CD8-positive, alpha-beta memory T cell (primary cell): Measurements from ENCODE around the gene ZDHHC7. TPM values are rescaled to one million over a fixed set of nuclear protein-coding genes. Genes with fewer than 3 reads are reported as not detected.
A peak's percentile ranks its signal among the peaks of the same experiment; 100 is the strongest.

Experiments used
- CTCF ChIA-PET: fragments of 350-600 bp; sonication (Branson Sonifier 250); formaldehyde crosslinking; loops from one replicate; lab custom pipeline; 2021; ENCODE audit warnings: antibody characterized with exemption; lab: Charles Lee
- POLR2A ChIA-PET: fragments of 350-600 bp; sonication (Branson Sonifier 250); formaldehyde crosslinking; loops from one replicate; lab custom pipeline; 2021; ENCODE audit warnings: antibody characterized with exemption; lab: Charles Lee
- DNase-seq, 5 donors: peaks; one replicate each; pipeline versions ENCODE4 v3.0.0 to v3.0.0-alpha.2; 2020 to 2022; ENCODE audit warnings: mixed read lengths in 1 of 5
- H3K27ac ChIP-seq: one replicate; pipeline ENCODE4 v1.7.0; 2013; ENCODE audit warnings: low read depth, mild to moderate bottlenecking, low read length, moderate library complexity
- H3K27me3 ChIP-seq: 2 replicates; pipeline ENCODE4 v1.7.0; 2013; ENCODE audit warnings: low read length, mild to moderate bottlenecking; ENCODE audit not compliant: insufficient read depth, poor library complexity, severe bottlenecking
- H3K36me3 ChIP-seq: 2 replicates; pipeline ENCODE4 v1.7.0; 2013; ENCODE audit warnings: mild to moderate bottlenecking, low read length, moderate library complexity; ENCODE audit not compliant: insufficient read depth
- H3K4me1 ChIP-seq: 2 replicates; pipeline ENCODE4 v1.7.0; 2013; ENCODE audit warnings: mild to moderate bottlenecking, low read length, moderate library complexity; ENCODE audit not compliant: insufficient read depth
- H3K4me3 ChIP-seq: 2 replicates; pipeline ENCODE4 v1.7.0; 2013; ENCODE audit warnings: mild to moderate bottlenecking, low read length
- H3K9me3 ChIP-seq: 2 replicates; pipeline ENCODE4 v1.7.0; 2013; ENCODE audit warnings: mild to moderate bottlenecking, low read length
- H3K27ac Mint-ChIP-seq, 8 donors: one replicate each; pipeline ENCODE4 v1.8.0; 2020 to 2021; ENCODE audit warnings: mixed read lengths in 8 of 8, mild to moderate bottlenecking in 6 of 8, inconsistent platforms in 3 of 8, moderate library complexity in 3 of 8
- H3K27me3 Mint-ChIP-seq, 2 donors: one replicate each; pipeline ENCODE4 v1.8.0; 2020 to 2021; ENCODE audit warnings: mixed read lengths in 2 of 2, mild to moderate bottlenecking in 1 of 2, moderate library complexity in 1 of 2
- H3K36me3 Mint-ChIP-seq, 3 donors: one replicate each; pipeline ENCODE4 v1.8.0; 2020 to 2021; ENCODE audit warnings: mixed read lengths in 3 of 3, inconsistent platforms in 1 of 3, mild to moderate bottlenecking in 1 of 3
- H3K4me1 Mint-ChIP-seq, 3 donors: one replicate each; pipeline ENCODE4 v1.8.0; 2020 to 2021; ENCODE audit warnings: mixed read lengths in 3 of 3, inconsistent platforms in 1 of 3, mild to moderate bottlenecking in 1 of 3
- H3K4me3 Mint-ChIP-seq, 7 donors: one replicate each; pipeline ENCODE4 v1.8.0; 2020 to 2021; ENCODE audit warnings: mixed read lengths in 7 of 7, mild to moderate bottlenecking in 6 of 7, moderate library complexity in 4 of 7, inconsistent platforms in 2 of 7
- H3K9me3 Mint-ChIP-seq, 5 donors: one replicate each; pipeline ENCODE4 v1.8.0; 2020 to 2022; ENCODE audit warnings: mixed read lengths in 5 of 5, mild to moderate bottlenecking in 3 of 5, moderate library complexity in 2 of 5, inconsistent platforms in 1 of 5
- polyA plus RNA-seq: library from polyadenylated mRNA; unstranded; fragments of 300-500 nt; fragmentation: Illumina TruSeq; gene quantifications from one replicate; pipeline ENCODE4 v1.2.3, GENCODE V29; 2021
- total RNA-seq, 2 experiments: library from RNA; stranded (reverse); gene quantifications; one replicate each; pipeline ENCODE4 v1.2.3, GENCODE V29; 2021

Gene ZDHHC7
- total and polyA plus RNA-seq, 3 experiments from 2014 or later, result 31.6 to 45.7 (median 32.6) TPM

- POLR2A ChIA-PET, result no interaction called here
- Mint-ChIP-seq H3K9me3 (no peaks in the 10 kb centered on the region), H3K27me3 (peaks cover 4 to 7% of the 10 kb centered on the region in 2 donors), H3K36me3 (no peaks in the 10 kb centered on the region), H3K4me3 (no peak overlapping the region), H3K27ac (no peak overlapping the region), H3K4me1 (peaks cover 0 to 8% (median 2%) of the 10 kb centered on the region in 3 donors)
- Histone ChIP-seq H3K36me3 (no peaks in the 10 kb centered on the region), H3K27ac (peak overlapping the region; percentile 51), H3K4me1 (peaks cover 9% of the 10 kb centered on the region), H3K9me3 (no peaks in the 10 kb centered on the region), H3K4me3 (no peak overlapping the region), H3K27me3 (no peaks in the 10 kb centered on the region)
- DNase-seq, result peak; percentile 46 to 71 (median 58)
- CTCF ChIA-PET, result interaction anchor here (0.7 to 6.3 kb wide), 23 partner anchors 9 to 676 kb away, joined by 3 to 66 read pairs (median 5); no protein-coding TSS in a partner anchor
These were observed 58.8 kb downstream of the ZDHHC7 start for GRCh38 chr16:84952335-84953189.

- CTCF ChIA-PET, result interaction anchor here (1.2 to 6.3 kb wide), 4 partner anchors 16 to 197 kb away, joined by 3 to 66 read pairs (median 4); no protein-coding TSS in a partner anchor
- peaks cover 0 to 8% (median 2%) of the 10 kb centered on the region in 3 donors for H3K4me1 Mint-ChIP-seq
- H3K27ac ChIP-seq, result no peak overlapping the region
- H3K9me3 ChIP-seq, result no peaks in the 10 kb centered on the region
- no peaks in the 10 kb centered on the region for H3K36me3 ChIP-seq
- no peaks in the 10 kb centered on the region for H3K27me3 ChIP-seq
- DNase-seq, result no peak
- peaks cover 9% of the 10 kb centered on the region for H3K4me1 ChIP-seq
- no peak overlapping the region for H3K4me3 ChIP-seq
- no peak overlapping the region for H3K27ac Mint-ChIP-seq
- H3K27me3 Mint-ChIP-seq, result peaks cover 4 to 7% of the 10 kb centered on the region in 2 donors
- no peaks in the 10 kb centered on the region for H3K9me3 Mint-ChIP-seq
- POLR2A ChIA-PET, result no interaction called here
- no peak overlapping the region for H3K4me3 Mint-ChIP-seq
- H3K36me3 Mint-ChIP-seq, result no peaks in the 10 kb centered on the region
These were observed 60.4 kb downstream of the ZDHHC7 start for GRCh38 chr16:84950906-84951305.

- POLR2A ChIA-PET, result no interaction called here
- peaks cover 4 to 7% of the 10 kb centered on the region in 2 donors for H3K27me3 Mint-ChIP-seq
- peaks cover 0 to 8% (median 2%) of the 10 kb centered on the region in 3 donors for H3K4me1 Mint-ChIP-seq
These were observed 61.4 kb downstream of the ZDHHC7 start for GRCh38 chr16:84949772-84950436.

GRCh38 chr16:84948851-84949610 is 62.3 kb downstream of the ZDHHC7 start:
- DNase-seq, result peak in 1 of 5 donors; percentile 11
- Histone ChIP-seq H3K4me1 (peaks cover 9% of the 10 kb centered on the region), H3K27me3 (no peaks in the 10 kb centered on the region), H3K4me3 (no peak overlapping the region), H3K27ac (no peak overlapping the region), H3K9me3 (no peaks in the 10 kb centered on the region), H3K36me3 (no peaks in the 10 kb centered on the region)
- peaks cover 4 to 14% of the 10 kb centered on the region in 2 donors for H3K27me3 Mint-ChIP-seq
- no peak overlapping the region for H3K4me3 Mint-ChIP-seq
- H3K4me1 Mint-ChIP-seq, result peaks cover 0 to 8% (median 2%) of the 10 kb centered on the region in 3 donors
- H3K27ac Mint-ChIP-seq, result no peak overlapping the region
- no peaks in the 10 kb centered on the region for H3K9me3 Mint-ChIP-seq
- ChIA-PET CTCF (no interaction called here), POLR2A (no interaction called here)
- no peaks in the 10 kb centered on the region for H3K36me3 Mint-ChIP-seq

More at GRCh38 chr16:84949772-84950436, 61.4 kb downstream of the ZDHHC7 start:
- H3K27ac ChIP-seq, result no peak overlapping the region
- no peaks in the 10 kb centered on the region for H3K9me3 ChIP-seq
- peaks cover 9% of the 10 kb centered on the region for H3K4me1 ChIP-seq
- H3K27me3 ChIP-seq, result no peaks in the 10 kb centered on the region
- CTCF ChIA-PET, result interaction anchor here (0.6 to 6.3 kb wide), 2 partner anchors 196 to 327 kb away, joined by 3 to 66 read pairs; no protein-coding TSS in a partner anchor
- no peak for DNase-seq
- Mint-ChIP-seq H3K4me3 (no peak overlapping the region), H3K36me3 (no peaks in the 10 kb centered on the region), H3K9me3 (no peaks in the 10 kb centered on the region), H3K27ac (peak overlapping the region in 1 of 8 donors; percentile 54)
- H3K4me3 ChIP-seq, result no peak overlapping the region
- no peaks in the 10 kb centered on the region for H3K36me3 ChIP-seq

- Mint-ChIP-seq H3K36me3 (no peaks in the 10 kb centered on the region), H3K27me3 (peaks cover 0 to 12% of the 10 kb centered on the region in 2 donors), H3K27ac (no peak overlapping the region), H3K4me3 (no peak overlapping the region), H3K9me3 (no peaks in the 10 kb centered on the region), H3K4me1 (peaks cover 0 to 8% (median 2%) of the 10 kb centered on the region in 3 donors)
- Histone ChIP-seq H3K9me3 (no peaks in the 10 kb centered on the region), H3K4me3 (no peak overlapping the region), H3K27ac (no peak overlapping the region), H3K4me1 (peaks cover 9% of the 10 kb centered on the region), H3K27me3 (no peaks in the 10 kb centered on the region), H3K36me3 (no peaks in the 10 kb centered on the region)
- POLR2A ChIA-PET, result no interaction called here
- DNase-seq, result no peak
- CTCF ChIA-PET, result no interaction called here
These were observed 63.1 kb downstream of the ZDHHC7 start for GRCh38 chr16:84947996-84948850.

GRCh38 chr16:84947022-84947421 is 64.3 kb downstream of the ZDHHC7 start:
- H3K9me3 ChIP-seq, result no peaks in the 10 kb centered on the region
- no peak overlapping the region for H3K27ac Mint-ChIP-seq
- H3K36me3 Mint-ChIP-seq, result no peaks in the 10 kb centered on the region
- H3K4me3 Mint-ChIP-seq, result no peak overlapping the region
- no peak overlapping the region for H3K4me3 ChIP-seq
- ChIA-PET POLR2A (no interaction called here), CTCF (no interaction called here)
- H3K27me3 Mint-ChIP-seq, result peaks cover 0 to 16% of the 10 kb centered on the region in 2 donors
- H3K4me1 ChIP-seq, result peaks cover 9% of the 10 kb centered on the region
- no peak overlapping the region for H3K27ac ChIP-seq
- no peaks in the 10 kb centered on the region for H3K36me3 ChIP-seq
- H3K27me3 ChIP-seq, result no peaks in the 10 kb centered on the region
- DNase-seq, result no peak
- H3K4me1 Mint-ChIP-seq, result peaks cover 0 to 4% (median 2%) of the 10 kb centered on the region in 3 donors
- H3K9me3 Mint-ChIP-seq, result no peaks in the 10 kb centered on the region

GRCh38 chr16:84943620-84944019 is 67.7 kb downstream of the ZDHHC7 start:
- Histone ChIP-seq H3K36me3 (no peaks in the 10 kb centered on the region), H3K9me3 (no peaks in the 10 kb centered on the region), H3K4me3 (no peak overlapping the region), H3K27ac (no peak overlapping the region), H3K27me3 (no peaks in the 10 kb centered on the region), H3K4me1 (no peaks in the 10 kb centered on the region)
- Mint-ChIP-seq H3K4me3 (no peak overlapping the region), H3K4me1 (peaks cover 0 to 2% (median 0%) of the 10 kb centered on the region in 3 donors), H3K9me3 (no peaks in the 10 kb centered on the region), H3K36me3 (no peaks in the 10 kb centered on the region), H3K27ac (no peak overlapping the region), H3K27me3 (peaks cover 2 to 33% of the 10 kb centered on the region in 2 donors)
- ChIA-PET POLR2A (no interaction called here), CTCF (interaction anchor here (1.3 kb wide), 1 partner anchor 9 kb away, joined by 6 read pairs; no protein-coding TSS in a partner anchor)
- DNase-seq, result no peak
